Measurements from ENCODE around the gene SLC7A5.

DNA sequence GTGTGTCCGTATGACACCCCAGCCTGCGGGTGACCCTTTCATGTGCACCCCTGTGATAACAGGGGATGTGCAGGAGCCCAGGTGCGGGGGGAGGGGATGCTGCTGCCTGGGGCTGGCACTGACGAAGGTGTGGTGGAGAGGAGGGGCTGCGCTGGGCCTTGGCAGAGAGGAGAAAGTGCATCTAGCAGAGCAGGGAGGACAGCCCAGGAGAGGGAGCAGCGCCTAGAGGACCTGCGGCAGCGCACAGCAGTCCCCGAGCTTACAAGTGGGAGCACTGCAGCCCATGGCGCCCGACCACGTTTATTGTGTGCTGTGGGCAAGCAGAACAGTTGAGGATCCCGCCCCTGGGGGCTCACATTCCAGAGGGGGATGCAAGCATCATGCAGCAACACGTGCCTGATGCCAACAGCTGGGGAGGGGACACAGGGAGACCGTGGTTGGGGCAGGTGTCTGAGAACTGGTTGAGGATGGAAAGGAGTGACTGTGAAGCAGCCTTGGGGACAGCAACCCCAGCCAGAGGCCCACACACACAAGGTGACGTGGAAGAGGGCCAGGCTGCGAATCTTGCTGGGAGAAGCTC lies 10.9 kb upstream of the SLC7A5 start:
- TF ChIP-seq MAX (IDR thresholded peaks at IDR 0.05; ENCODE audit: insufficient read depth, insufficient read length), result no peak
- TF ChIP-seq, protein P1, sequence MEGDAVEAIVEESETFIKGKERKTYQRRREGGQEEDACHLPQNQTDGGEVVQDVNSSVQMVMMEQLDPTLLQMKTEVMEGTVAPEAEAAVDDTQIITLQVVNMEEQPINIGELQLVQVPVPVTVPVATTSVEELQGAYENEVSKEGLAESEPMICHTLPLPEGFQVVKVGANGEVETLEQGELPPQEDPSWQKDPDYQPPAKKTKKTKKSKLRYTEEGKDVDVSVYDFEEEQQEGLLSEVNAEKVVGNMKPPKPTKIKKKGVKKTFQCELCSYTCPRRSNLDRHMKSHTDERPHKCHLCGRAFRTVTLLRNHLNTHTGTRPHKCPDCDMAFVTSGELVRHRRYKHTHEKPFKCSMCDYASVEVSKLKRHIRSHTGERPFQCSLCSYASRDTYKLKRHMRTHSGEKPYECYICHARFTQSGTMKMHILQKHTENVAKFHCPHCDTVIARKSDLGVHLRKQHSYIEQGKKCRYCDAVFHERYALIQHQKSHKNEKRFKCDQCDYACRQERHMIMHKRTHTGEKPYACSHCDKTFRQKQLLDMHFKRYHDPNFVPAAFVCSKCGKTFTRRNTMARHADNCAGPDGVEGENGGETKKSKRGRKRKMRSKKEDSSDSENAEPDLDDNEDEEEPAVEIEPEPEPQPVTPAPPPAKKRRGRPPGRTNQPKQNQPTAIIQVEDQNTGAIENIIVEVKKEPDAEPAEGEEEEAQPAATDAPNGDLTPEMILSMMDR (IDR thresholded peaks at IDR 0.05; ENCODE audit: extremely low read depth in 1 of 2, insufficient read depth in 1 of 2, low read depth in 1 of 2, low read length in 2 of 2), result no peak
